ENCODE data around the gene SCG3.

SCG3 gene

GRCh38 chr15:51680321-51680720 is 982 bp upstream of the SCG3 start:
- no peak for DNase-seq

GRCh38 chr15:51687565-51687964 is 6.3 kb downstream of the SCG3 start:
- DNase-seq: no peak

- no peak for DNase-seq
Observed at GRCh38 chr15:51688863-51689262, 7.6 kb downstream of the SCG3 start.

- DNase-seq: no peak
Observed at GRCh38 chr15:51692154-51692553, 10.9 kb downstream of the SCG3 start.

GRCh38 chr15:51696566-51696965 is 15.3 kb downstream of the SCG3 start:
- DNase-seq: no peak

- DNase-seq: no peak
Observed at GRCh38 chr15:51697163-51697562, 15.9 kb downstream of the SCG3 start.

- no peak for DNase-seq
Observed at GRCh38 chr15:51699373-51699772, 18.1 kb downstream of the SCG3 start.

- DNase-seq: no peak
Observed at GRCh38 chr15:51702710-51703109, 21.4 kb downstream of the SCG3 start.

- no peak for DNase-seq
Observed at GRCh38 chr15:51706291-51706690, 25.0 kb downstream of the SCG3 start.

- DNase-seq: no peak
Observed at GRCh38 chr15:51706926-51707608, 25.8 kb downstream of the SCG3 start.

- DNase-seq: no peak
Observed at GRCh38 chr15:51708013-51708412, 26.7 kb downstream of the SCG3 start.

- no peak for DNase-seq
Observed at GRCh38 chr15:51709031-51709430, 27.7 kb downstream of the SCG3 start.

- no peak for DNase-seq
Observed at GRCh38 chr15:51714162-51714561, 32.9 kb downstream of the SCG3 start.

GRCh38 chr15:51714911-51715310 is 33.6 kb downstream of the SCG3 start:
- DNase-seq: no peak

- no peak for DNase-seq
Observed at GRCh38 chr15:51718219-51718618, 36.9 kb downstream of the SCG3 start.

GRCh38 chr15:51718746-51719145 is 37.4 kb downstream of the SCG3 start:
- DNase-seq: no peak

GRCh38 chr15:51720201-51720995 is 39.1 kb downstream of the SCG3 start:
- DNase-seq: no peak

GRCh38 chr15:51721199-51721960 is 40.1 kb downstream of the SCG3 start:
- DNase-seq: no peak

GRCh38 chr15:51724199-51724598 is 42.9 kb downstream of the SCG3 start:
- no peak for DNase-seq

GRCh38 chr15:51724673-51725072 is 43.4 kb downstream of the SCG3 start:
- DNase-seq: no peak

GRCh38 chr15:51726302-51727073 is 45.2 kb downstream of the SCG3 start:
- peak; percentile 29 to 54 for DNase-seq

- peak in 1 of 2 experiments; percentile 9 for DNase-seq
Observed at GRCh38 chr15:51727141-51727897, 46.0 kb downstream of the SCG3 start.
